Breast epithelium (tissue), 3 donors: ENCODE measurements around the gene PRICKLE4.

ENCODE experiments used
- CTCF ChIP-seq, 3 donors: fragments of 450-650 bp; IDR thresholded peaks; one replicate each; pipeline ENCODE4 v1.5.1; 2016 to 2017; ENCODE audit warnings: antibody characterized with exemption in 3 of 3, mild to moderate bottlenecking in 3 of 3, moderate library complexity in 3 of 3
- POLR2A ChIP-seq: fragments of 450-650 bp; IDR thresholded peaks from one replicate; pipeline ENCODE4 v1.6.1; 2016; ENCODE audit warnings: antibody characterized with exemption, mild to moderate bottlenecking, moderate library complexity

GRCh38 chr6:41822021-41822420 lies 41.4 kb downstream of the PRICKLE4 start:
- no peak for TF ChIP-seq CTCF (IDR thresholded peaks at IDR 0.05)
- TF ChIP-seq POLR2A = no peak
